ENCODE results near the gene SUMO3.

DNA sequence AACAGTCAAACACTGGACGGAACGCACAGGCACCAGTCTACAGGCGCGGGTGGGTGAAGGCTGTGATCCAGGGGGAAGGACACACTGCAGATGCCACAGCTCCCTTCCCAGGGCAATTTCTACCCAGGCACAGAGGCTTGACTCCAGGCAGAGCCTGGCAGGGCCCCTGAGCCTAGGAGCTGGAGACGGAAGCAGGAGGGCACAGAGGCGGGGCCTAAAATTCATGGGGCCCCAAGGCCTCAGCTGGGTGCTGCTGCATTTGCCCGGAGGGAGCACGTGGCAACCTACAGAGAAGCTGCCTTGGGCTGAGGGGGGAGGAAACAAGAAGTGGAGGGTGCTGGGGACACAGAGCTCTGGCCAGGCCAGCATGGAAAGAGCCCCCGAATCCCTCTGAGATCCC, 57.5 kb downstream of the SUMO3 start:
- TF ChIP-seq, protein P1, sequence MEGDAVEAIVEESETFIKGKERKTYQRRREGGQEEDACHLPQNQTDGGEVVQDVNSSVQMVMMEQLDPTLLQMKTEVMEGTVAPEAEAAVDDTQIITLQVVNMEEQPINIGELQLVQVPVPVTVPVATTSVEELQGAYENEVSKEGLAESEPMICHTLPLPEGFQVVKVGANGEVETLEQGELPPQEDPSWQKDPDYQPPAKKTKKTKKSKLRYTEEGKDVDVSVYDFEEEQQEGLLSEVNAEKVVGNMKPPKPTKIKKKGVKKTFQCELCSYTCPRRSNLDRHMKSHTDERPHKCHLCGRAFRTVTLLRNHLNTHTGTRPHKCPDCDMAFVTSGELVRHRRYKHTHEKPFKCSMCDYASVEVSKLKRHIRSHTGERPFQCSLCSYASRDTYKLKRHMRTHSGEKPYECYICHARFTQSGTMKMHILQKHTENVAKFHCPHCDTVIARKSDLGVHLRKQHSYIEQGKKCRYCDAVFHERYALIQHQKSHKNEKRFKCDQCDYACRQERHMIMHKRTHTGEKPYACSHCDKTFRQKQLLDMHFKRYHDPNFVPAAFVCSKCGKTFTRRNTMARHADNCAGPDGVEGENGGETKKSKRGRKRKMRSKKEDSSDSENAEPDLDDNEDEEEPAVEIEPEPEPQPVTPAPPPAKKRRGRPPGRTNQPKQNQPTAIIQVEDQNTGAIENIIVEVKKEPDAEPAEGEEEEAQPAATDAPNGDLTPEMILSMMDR (conservative IDR thresholded peaks at IDR 0.05): no peak
- TF ChIP-seq EZH2 (IDR thresholded peaks at IDR 0.05; ENCODE audit: low read depth): no peak

All from PC-9 (cell line).